ENCODE data around the gene AKAP8L.
"Not testable (repeated sequence)": the region's sequence is repeated elsewhere in the genome, so short reads cannot be mapped to it uniquely, and the experiment has no call there.

Gene AKAP8L

DNA sequence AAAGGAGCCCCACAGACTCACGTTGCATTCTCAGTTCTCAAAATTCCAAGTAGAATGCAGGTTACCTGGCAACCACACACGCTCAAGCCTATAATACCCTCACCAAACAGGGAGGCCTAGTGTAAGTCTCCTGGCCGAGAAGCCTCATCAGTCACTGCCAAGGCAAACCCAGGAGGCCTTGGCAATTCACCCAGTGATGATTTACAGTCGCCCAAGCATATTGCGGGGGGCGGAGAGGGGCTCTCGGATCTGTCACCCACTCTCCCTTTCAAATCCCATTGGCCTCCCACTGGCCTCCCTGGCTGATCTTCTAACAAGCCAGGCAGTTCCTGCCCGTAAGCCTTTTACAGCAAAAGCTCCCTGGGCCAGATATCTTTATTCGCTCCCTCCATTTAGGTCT, 1.1 kb downstream of the AKAP8L start:
- DNase-seq = peak; percentile 13

DNA sequence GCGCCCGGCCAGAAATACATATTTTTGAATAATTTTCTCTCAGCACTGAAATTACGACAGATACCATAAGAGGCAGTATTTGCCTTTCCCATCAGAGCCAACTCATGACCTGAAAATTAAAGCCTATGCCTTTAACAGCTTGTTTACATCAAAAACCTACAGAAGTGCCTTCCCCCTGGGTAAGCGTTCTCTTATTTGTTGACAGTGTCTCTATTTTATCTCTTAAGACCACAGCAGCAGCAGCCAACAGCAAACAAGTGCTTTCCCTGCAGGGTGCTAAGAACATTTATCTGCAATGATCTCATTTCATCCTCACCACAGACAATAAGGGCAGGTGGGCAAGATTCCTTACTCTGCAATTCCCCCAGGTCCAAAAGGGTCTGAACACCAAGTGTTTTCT, 6.0 kb downstream of the AKAP8L start:
- DNase-seq = no peak

- not testable (repeated sequence) for DNase-seq
Observed at GRCh38 chr19:15411351-15411750, 7.4 kb downstream of the AKAP8L start.

- no peak for DNase-seq
Observed at GRCh38 chr19:15404780-15405211, 14.0 kb downstream of the AKAP8L start.

DNA sequence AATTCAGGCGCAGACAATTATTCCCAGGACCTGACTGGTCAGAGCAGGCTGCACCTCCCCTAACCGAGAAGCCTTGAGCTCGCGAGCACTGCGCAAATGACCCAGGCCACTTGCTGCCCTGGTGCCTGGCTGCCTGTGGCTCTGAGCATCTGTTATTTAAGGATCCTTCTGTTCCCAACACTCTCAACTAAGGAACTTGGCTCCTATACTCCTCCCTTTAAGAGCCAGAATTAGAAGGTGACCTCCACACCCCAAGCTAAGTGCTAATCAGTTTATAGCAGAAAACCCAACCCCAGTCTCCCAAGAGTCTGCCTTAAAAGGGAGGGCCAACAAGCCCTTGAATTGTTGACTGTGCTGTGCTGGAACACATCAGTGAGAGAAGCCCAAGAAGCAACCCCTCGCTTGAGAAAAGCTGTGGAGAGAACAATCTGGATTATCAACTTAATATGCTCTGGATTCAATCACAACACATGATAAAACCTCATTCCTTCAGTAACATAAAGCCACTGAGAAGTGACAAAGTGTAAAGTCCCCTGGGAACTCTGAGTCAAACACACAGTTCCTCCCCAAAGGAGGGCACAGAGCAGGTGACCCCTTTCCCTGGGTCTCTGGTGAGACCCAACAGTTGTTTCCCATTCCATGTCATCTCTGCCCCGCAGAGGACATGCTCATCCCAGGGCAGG, 14.6 kb downstream of the AKAP8L start:
- DNase-seq = no peak

GRCh38 chr19:15403151-15403531, 15.6 kb downstream of the AKAP8L start:
- DNase-seq = no peak

DNA sequence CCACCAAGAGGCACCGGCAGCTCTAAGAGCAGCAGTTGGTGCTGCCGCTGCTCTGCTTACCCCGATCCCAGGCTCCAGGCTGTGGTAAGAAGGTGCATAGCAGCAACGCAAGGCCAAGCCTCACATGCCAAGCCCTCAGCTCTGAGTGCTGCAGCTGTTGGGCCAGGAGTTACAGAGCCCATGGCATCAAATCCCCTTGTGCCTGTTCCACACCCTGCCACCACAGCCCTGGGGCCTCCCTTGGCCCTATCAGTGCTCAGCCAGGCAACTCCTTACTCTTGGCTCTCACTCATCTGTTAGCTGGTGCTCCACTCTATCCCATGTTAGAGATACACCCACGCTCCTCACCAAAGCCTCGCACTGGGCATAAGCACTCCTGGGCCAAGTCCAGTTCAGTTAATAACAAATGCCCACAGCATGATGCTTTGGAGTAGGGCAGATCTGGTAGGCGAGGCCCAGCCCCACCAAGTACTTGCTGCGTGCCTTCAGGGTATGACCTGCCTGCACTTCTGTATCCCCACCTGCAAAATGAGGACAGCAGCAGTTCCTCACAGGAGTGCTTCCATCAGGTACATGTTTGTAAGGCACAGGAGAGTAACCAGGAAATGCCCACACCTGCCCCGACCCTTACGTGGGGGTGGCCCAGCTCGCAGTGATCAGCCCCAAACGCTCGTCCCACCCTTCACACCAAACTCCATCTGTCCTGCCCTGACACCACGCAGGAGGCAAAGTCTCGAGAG, 16.2 kb downstream of the AKAP8L start:
- no peak for DNase-seq

DNA sequence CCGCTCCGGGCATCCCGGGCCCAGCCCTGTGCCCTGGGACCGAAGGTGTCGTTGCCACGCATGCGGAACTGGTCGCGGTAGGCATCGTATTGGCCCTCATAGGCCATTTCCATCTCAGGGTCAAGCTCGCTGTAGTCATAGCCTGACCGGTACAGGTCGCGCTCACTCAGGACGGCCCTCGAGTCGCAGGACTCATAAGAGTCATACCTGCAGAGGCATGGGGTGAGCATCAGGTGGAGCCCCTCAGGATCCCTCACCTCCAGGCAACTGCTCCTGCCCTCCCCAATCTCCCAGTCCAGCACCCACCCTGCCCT, 17.4 kb downstream of the AKAP8L start:
- no peak for DNase-seq

DNA sequence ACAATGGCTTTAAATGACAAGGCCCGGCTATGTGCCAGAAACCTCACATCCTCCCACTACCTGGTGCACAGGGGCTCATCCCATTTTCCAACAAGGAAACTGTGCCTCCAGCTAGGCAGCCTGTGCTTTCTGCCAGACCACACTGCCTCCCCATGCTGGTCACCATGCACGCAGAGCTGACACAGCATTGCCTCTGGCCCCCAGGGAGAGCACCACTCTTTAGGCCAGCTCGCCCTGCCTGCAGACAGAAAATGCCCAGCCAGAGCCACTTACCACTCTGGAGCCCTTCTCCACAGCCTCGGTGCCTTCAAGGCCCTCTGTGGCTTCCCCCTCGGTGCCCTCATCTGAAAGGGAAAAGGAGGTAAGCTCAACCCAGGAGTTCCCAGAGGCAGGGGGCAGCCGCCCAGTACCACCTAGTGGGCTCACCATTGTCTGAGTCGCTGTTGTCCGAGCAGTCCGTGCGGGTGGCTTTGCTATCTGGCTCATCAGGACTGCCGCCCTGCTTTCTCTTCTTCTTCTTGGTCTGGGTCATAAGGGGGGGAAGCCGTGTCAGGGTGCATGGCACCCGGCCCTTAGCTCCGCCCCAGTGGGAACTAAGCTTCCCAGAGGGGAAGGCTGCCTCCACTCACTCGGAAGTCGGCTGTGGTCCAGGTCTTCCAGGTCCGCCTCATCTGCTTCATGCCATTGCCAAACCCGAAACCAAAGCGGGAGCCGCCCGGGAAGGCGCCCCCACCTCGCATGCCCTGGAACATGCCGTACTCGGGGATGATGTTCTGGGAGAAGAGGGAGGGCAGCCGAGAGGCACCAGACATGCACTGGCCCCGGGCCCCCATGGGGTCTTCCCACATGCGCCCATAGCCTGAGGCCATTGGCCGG, 18.0 kb downstream of the AKAP8L start:
- no peak for DNase-seq

DNA sequence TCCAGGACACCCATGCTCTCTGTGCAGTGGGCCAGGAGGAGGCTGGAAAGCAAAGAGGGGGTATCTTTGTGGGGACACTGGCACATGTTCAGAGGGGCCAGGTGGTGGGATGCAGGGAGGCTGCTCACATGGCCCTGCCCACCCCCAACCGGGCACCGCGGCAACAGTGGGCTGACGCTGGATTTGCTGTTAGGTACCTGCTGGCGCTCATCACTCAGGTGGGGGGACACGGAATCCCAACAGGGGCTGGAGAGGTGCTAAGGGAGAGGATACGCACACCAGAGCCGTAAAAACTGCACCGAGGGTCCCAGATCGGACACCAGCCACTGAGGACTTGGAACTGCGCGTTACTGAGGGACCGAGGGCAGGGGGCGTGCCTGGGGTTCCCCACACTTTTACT, 19.2 kb downstream of the AKAP8L start:
- no peak for DNase-seq

GRCh38 chr19:15399234-15399515, 19.6 kb downstream of the AKAP8L start:
- DNase-seq = no peak

DNA sequence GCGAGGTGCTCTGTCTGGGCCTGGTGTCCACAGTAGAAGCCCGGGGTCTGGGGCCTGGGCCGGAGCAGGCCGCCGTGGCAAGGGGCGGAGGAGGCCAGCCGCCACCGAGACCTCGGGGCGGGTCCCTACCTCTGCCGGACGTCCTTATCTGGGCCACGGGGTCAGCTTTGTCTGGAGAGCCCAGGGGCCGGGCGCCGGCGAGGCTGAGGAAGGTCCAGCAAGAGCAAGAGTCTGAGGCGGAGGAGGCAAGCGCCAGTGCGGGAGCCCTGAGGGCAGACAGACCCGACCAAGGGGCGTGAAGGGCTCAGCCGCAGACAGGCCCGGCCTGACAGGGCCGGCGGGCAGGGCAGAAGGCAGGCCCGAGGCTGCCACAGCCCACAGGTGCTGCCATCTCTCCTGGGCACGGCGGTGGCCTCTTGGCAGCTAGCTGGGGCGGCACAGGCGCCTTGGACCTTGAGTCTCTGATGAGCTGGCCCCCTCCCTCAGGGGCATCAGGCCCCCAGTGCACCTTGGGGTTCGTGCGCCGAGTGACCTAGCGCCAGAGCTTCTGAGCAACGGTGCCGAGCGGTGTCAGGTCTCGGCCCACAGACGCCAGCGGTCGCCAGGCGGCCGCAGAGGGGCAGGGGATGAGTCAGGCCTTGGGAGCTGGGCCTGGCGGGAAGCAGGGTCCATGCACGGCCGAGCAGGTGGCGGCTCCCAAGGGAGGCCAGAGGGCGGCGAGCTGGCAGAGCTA, 20.1 kb downstream of the AKAP8L start:
- DNase-seq = no peak

- no peak for DNase-seq
Observed at GRCh38 chr19:15397782-15398181, 21.0 kb downstream of the AKAP8L start.

DNA sequence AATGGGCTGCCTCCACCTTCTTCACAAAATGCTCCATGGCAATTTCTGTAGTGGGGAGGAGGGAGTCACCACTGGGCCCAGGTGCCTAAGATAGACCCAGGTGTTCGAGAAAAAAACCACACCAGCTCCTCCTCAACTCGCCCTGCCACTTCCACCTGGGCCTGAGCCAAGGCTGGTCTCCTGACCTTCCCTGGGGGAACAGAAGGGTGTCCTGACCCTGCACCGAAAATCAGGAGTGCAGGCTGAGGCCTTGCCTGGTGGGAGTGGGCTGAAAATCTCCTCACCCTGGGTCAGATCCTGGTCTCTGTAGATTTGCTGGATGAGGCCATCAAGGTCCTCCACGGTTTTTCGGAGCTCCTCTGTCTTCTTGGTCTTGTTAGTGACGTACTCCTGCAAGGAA, 21.6 kb downstream of the AKAP8L start:
- no peak for DNase-seq

- DNase-seq = no peak
Observed at GRCh38 chr19:15396436-15396835, 22.4 kb downstream of the AKAP8L start.

- not testable (repeated sequence) for DNase-seq
Observed at GRCh38 chr19:15395251-15395650, 23.5 kb downstream of the AKAP8L start.

- no peak for DNase-seq
Observed at GRCh38 chr19:15394426-15394825, 24.4 kb downstream of the AKAP8L start.

DNA sequence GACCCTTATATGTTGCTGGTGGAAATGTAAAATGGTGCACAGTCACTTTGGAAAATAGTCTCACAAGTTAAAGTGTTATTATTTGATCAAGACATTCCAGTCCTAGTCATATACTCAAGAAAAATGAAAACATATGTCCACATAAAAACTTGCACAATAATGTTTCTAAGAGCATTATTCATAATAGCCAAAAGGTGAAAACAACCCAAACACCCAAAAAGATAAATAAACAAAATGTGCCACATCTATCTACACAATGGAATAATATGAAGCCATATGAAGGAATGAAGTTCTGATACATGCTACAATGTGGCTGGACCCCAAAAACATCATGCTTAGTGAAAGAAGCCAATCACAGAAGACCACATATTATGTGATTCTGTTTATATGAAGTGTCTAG, 24.8 kb downstream of the AKAP8L start:
- peak; percentile 65 for DNase-seq

GRCh38 chr19:15390814-15391213, 28.0 kb downstream of the AKAP8L start:
- DNase-seq = no peak

DNA sequence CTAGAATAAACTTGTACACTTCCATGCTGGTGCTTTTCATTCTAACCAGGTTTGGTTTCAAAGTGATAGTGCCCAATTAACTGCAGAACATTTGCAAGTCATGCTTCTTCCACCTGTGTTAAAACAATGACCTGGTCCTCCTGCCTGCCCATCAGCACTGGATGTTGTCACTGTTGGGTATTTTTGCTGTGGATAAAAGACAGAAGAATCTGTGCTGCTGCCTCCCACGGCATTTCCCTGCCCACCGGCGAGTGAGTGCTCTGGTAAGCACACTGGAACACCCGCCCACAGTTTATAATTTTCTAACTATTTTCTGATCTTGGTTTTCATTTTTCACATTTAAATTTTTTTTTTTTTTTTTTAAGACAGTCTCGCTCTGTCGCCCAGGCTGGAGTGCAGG, 36.9 kb downstream of the AKAP8L start:
- DNase-seq = no peak

DNA sequence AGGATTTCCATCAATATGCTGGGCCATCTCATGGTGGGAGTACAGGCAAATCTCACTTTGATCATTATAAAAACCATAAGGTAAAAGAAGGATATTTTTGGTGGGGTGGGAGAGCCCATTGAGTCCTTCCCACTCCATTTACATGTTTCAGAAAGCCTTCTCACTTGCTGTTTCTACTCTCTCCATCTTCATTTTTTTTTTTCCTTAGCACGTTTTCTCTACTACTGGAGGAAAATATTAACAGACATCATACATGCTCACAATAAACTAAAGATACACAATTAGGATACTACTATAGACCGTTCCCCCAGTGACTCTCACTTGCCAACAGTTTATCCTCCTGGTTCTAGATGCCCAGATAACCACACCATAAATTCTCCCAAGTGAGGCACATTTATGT, 37.4 kb downstream of the AKAP8L start:
- DNase-seq = no peak

DNA sequence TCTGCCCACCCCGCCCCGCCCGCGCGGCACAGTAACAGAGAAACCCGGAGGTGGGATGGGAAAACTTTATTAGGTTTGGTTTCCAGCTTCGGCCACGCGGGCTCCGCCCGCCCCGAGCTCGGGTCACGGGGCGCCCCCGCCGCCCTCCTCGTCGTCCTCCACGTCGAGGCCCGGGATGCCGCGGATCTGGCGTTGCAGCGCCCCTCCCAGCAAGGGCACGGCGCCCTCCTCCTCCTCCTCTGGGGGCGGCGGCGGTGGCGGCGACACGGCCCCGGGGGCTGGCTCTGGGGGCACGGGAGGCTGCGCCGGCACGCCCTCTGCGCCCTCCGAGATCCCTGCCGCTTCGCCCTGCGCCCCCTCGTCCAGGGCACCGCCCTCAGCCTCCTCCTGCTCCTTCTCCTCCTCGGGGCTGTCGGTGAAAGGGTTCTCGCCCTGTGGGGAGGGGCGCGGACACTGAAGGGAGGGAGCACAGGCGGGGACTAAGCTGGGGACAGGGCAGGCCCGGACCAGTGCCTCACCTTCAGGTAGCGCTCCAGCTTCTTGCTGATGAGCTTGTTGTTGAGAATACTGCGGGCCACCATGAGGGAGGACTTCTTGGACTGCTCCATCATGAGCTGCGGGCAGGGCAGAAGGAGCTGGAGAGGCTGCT, 38.7 kb downstream of the AKAP8L start:
- peak; percentile 13 for DNase-seq
